ENCODE measurements around the gene CAMK2A.

- TF ChIP-seq CTCF (IDR thresholded peaks at IDR 0.05) (no peak), CEBPB (IDR thresholded peaks at IDR 0.05) (no peak), EP300 (IDR thresholded peaks at IDR 0.05) (no peak), FOSL2 (IDR thresholded peaks at IDR 0.05) (no peak), FOSL2 (CRISPR knock-in tag; IDR thresholded peaks at IDR 0.05) (no peak), SMC3 (IDR thresholded peaks at IDR 0.05) (no peak), EHMT2 (IDR thresholded peaks at IDR 0.05; ENCODE audit: low read depth) (no peak), SREBF2 (IDR thresholded peaks at IDR 0.05) (no peak)
Measured at GRCh38 chr5:150300496-150301169, 11.1 kb upstream of the CAMK2A start.

Data from A549 (cell line).